ENCODE results near the gene BLID.

Gene BLID

DNA sequence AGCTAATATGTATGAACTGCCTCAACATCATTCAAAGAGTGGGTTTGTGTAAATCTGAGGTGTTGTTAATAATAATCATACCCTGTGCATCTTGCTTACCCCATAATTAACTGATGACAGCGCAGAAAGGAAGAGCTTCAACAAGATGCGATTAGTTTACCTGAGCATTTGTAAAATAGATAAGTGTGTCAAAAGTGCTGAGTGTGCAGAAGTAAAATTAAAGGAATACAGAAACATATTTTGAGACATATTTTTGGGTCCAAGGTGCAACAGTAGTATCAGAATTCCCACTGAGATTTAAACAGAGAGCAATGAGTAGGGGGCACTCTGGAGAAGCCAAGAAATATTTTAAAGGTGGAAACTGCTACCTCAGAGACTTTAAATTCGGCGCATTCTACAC lies 6.1 kb downstream of the BLID start (continued):
- no peak for TF ChIP-seq MZF1 (tag by site-specific recombination; IDR thresholded peaks at IDR 0.05; ENCODE audit: borderline replicate concordance)
- TF ChIP-seq GFI1B (tag by site-specific recombination; IDR thresholded peaks at IDR 0.05) = no peak
- TF ChIP-seq, protein P1, sequence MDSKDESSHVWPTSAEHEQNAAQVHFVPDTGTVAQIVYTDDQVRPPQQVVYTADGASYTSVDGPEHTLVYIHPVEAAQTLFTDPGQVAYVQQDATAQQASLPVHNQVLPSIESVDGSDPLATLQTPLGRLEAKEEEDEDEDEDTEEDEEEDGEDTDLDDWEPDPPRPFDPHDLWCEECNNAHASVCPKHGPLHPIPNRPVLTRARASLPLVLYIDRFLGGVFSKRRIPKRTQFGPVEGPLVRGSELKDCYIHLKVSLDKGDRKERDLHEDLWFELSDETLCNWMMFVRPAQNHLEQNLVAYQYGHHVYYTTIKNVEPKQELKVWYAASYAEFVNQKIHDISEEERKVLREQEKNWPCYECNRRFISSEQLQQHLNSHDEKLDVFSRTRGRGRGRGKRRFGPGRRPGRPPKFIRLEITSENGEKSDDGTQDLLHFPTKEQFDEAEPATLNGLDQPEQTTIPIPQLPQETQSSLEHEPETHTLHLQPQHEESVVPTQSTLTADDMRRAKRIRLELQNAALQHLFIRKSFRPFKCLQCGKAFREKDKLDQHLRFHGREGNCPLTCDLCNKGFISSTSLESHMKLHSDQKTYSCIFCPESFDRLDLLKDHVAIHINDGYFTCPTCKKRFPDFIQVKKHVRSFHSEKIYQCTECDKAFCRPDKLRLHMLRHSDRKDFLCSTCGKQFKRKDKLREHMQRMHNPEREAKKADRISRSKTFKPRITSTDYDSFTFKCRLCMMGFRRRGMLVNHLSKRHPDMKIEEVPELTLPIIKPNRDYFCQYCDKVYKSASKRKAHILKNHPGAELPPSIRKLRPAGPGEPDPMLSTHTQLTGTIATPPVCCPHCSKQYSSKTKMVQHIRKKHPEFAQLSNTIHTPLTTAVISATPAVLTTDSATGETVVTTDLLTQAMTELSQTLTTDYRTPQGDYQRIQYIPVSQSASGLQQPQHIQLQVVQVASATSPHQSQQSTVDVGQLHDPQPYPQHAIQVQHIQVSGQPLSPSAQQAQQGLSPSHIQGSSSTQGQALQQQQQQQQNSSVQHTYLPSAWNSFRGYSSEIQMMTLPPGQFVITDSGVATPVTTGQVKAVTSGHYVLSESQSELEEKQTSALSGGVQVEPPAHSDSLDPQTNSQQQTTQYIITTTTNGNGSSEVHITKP (tag by site-specific recombination; IDR thresholded peaks at IDR 0.05) = no peak
- TF ChIP-seq, protein P2, sequence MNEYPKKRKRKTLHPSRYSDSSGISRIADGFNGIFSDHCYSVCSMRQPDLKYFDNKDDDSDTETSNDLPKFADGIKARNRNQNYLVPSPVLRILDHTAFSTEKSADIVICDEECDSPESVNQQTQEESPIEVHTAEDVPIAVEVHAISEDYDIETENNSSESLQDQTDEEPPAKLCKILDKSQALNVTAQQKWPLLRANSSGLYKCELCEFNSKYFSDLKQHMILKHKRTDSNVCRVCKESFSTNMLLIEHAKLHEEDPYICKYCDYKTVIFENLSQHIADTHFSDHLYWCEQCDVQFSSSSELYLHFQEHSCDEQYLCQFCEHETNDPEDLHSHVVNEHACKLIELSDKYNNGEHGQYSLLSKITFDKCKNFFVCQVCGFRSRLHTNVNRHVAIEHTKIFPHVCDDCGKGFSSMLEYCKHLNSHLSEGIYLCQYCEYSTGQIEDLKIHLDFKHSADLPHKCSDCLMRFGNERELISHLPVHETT (tag by site-specific recombination; IDR thresholded peaks at IDR 0.05) = no peak
- no peak for TF ChIP-seq ZNF350 (tag by site-specific recombination; IDR thresholded peaks at IDR 0.05)

DNA sequence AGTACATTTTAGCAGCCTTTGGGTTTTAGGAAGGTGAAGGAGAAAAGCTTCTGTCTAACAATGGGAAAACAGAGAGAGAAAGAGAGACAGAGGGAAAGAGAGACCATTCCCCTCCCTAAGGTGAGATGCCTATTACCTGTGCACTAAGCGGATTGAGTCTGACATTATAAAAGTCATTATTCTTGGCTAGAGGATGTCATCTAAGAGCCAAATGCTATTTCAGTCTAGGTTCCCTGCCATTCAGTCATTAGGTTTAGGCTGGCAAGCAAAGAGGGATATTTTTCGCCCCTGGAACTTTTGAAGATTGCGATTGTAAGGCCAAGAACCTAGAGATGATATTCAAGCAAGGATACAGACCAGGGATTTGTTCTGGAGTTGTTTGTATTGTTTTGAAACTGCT lies 7.2 kb downstream of the BLID start:
- Histone ChIP-seq H3K27ac (ENCODE audit: extremely low read depth, low read depth, low read length) (no peak overlapping the region), H3K9me3 (ENCODE audit: control insufficient read depth, insufficient read depth, low read depth, low read length) (no peaks in the 10 kb centered on the region), H3K4me3 (ENCODE audit: low read depth, low read length) (no peak overlapping the region), H3K36me3 (ENCODE audit: control insufficient read depth in 2 of 2, insufficient read depth in 1 of 2, low read length in 2 of 2) (no peaks in the 10 kb centered on the region), H3K4me1 (ENCODE audit: control insufficient read depth, insufficient read depth, low read length) (no peaks in the 10 kb centered on the region)
- TF ChIP-seq, protein P3, sequence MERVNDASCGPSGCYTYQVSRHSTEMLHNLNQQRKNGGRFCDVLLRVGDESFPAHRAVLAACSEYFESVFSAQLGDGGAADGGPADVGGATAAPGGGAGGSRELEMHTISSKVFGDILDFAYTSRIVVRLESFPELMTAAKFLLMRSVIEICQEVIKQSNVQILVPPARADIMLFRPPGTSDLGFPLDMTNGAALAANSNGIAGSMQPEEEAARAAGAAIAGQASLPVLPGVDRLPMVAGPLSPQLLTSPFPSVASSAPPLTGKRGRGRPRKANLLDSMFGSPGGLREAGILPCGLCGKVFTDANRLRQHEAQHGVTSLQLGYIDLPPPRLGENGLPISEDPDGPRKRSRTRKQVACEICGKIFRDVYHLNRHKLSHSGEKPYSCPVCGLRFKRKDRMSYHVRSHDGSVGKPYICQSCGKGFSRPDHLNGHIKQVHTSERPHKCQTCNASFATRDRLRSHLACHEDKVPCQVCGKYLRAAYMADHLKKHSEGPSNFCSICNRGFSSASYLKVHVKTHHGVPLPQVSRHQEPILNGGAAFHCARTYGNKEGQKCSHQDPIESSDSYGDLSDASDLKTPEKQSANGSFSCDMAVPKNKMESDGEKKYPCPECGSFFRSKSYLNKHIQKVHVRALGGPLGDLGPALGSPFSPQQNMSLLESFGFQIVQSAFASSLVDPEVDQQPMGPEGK (tag by site-specific recombination; IDR thresholded peaks at IDR 0.05) = no peak
- no peak for TF ChIP-seq ZNF133 (tag by site-specific recombination; IDR thresholded peaks at IDR 0.05)
- TF ChIP-seq, protein P4, sequence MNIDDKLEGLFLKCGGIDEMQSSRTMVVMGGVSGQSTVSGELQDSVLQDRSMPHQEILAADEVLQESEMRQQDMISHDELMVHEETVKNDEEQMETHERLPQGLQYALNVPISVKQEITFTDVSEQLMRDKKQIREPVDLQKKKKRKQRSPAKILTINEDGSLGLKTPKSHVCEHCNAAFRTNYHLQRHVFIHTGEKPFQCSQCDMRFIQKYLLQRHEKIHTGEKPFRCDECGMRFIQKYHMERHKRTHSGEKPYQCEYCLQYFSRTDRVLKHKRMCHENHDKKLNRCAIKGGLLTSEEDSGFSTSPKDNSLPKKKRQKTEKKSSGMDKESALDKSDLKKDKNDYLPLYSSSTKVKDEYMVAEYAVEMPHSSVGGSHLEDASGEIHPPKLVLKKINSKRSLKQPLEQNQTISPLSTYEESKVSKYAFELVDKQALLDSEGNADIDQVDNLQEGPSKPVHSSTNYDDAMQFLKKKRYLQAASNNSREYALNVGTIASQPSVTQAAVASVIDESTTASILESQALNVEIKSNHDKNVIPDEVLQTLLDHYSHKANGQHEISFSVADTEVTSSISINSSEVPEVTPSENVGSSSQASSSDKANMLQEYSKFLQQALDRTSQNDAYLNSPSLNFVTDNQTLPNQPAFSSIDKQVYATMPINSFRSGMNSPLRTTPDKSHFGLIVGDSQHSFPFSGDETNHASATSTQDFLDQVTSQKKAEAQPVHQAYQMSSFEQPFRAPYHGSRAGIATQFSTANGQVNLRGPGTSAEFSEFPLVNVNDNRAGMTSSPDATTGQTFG (tag by site-specific recombination; IDR thresholded peaks at IDR 0.05; ENCODE audit: borderline replicate concordance) = no peak
- TF ChIP-seq ZBTB8A (tag by site-specific recombination; IDR thresholded peaks at IDR 0.05) = no peak
- TF ChIP-seq ZNF138 (tag by site-specific recombination; IDR thresholded peaks at IDR 0.05; ENCODE audit: borderline replicate concordance) = no peak
- ChIA-PET POLR2A (no interaction called here), CTCF (interaction anchor here (0.5 to 3.4 kb wide), 32 partner anchors 7 to 671 kb away, joined by 3 to 64 read pairs (median 4); partner anchors contain the start of gene BLID)

DNA sequence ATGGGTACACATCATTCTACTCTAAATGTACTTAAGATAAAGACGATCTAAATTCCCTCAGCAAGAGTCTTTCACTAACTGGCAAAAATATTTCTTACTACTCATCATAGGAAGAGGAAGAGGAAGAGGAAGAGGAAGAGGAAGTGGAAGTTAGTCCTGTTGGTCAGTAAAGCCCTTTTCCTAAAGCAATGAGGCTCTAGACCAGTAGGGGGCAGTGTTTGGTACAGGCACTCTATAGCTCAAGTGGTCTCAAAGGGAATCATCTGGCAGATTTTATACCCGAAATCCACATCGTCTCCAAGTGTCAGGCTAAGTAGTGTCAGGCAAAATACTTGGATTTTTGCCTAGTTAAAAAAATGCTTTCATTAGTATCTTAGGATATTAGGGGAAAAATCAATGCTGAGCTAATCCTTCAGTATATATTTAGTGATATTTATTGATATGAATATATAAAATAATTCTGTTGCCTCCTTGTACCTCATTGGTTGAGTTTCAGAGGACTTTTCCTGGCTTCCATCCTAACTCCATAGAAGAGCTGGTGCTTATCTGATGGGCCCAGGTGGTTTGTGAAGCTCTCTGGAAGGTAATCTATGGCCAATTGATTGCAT lies 7.7 kb downstream of the BLID start:
- H3K4me1 ChIP-seq (ENCODE audit: control insufficient read depth, insufficient read depth, low read length) = no peaks in the 10 kb centered on the region
- no peak overlapping the region for H3K27ac ChIP-seq (ENCODE audit: extremely low read depth, low read depth, low read length)
- H3K9me3 ChIP-seq (ENCODE audit: control insufficient read depth, insufficient read depth, low read depth, low read length) = no peaks in the 10 kb centered on the region
- ChIA-PET POLR2A (no interaction called here), CTCF (interaction anchor here (0.5 to 3.4 kb wide), 40 partner anchors 8 to 672 kb away, joined by 3 to 64 read pairs (median 5); partner anchors contain the start of gene BLID)
- no peaks in the 10 kb centered on the region for H3K36me3 ChIP-seq (ENCODE audit: control insufficient read depth in 2 of 2, insufficient read depth in 1 of 2, low read length in 2 of 2)
- H3K4me3 ChIP-seq (ENCODE audit: low read depth, low read length) = no peak overlapping the region
- TF ChIP-seq ZNF610 (tag by site-specific recombination; IDR thresholded peaks at IDR 0.05; ENCODE audit: borderline replicate concordance) (no peak), PRDM1 (tag by site-specific recombination; IDR thresholded peaks at IDR 0.05) (no peak), ZNF37A (tag by site-specific recombination; IDR thresholded peaks at IDR 0.05) (no peak), MZF1 (tag by site-specific recombination; IDR thresholded peaks at IDR 0.05; ENCODE audit: borderline replicate concordance) (no peak), ZNF777 (tag by site-specific recombination; IDR thresholded peaks at IDR 0.05; ENCODE audit: borderline replicate concordance) (no peak), ZNF335 (tag by site-specific recombination; conservative IDR thresholded peaks at IDR 0.05) (no peak), WT1 (tag by site-specific recombination; IDR thresholded peaks at IDR 0.05) (no peak)
- TF ChIP-seq, protein P5, sequence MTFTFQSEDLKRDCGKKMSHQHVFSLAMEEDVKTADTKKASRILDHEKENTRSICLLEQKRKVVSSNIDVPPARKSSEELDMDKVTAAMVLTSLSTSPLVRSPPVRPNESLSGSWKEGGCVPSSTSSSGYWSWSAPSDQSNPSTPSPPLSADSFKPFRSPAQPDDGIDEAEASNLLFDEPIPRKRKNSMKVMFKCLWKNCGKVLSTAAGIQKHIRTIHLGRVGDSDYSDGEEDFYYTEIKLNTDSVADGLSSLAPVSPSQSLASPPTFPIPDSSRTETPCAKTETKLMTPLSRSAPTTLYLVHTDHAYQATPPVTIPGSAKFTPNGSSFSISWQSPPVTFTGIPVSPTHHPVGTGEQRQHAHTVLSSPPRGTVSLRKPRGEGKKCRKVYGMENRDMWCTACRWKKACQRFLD (tag by site-specific recombination; IDR thresholded peaks at IDR 0.05) = no peak
- TF ChIP-seq, protein P6, sequence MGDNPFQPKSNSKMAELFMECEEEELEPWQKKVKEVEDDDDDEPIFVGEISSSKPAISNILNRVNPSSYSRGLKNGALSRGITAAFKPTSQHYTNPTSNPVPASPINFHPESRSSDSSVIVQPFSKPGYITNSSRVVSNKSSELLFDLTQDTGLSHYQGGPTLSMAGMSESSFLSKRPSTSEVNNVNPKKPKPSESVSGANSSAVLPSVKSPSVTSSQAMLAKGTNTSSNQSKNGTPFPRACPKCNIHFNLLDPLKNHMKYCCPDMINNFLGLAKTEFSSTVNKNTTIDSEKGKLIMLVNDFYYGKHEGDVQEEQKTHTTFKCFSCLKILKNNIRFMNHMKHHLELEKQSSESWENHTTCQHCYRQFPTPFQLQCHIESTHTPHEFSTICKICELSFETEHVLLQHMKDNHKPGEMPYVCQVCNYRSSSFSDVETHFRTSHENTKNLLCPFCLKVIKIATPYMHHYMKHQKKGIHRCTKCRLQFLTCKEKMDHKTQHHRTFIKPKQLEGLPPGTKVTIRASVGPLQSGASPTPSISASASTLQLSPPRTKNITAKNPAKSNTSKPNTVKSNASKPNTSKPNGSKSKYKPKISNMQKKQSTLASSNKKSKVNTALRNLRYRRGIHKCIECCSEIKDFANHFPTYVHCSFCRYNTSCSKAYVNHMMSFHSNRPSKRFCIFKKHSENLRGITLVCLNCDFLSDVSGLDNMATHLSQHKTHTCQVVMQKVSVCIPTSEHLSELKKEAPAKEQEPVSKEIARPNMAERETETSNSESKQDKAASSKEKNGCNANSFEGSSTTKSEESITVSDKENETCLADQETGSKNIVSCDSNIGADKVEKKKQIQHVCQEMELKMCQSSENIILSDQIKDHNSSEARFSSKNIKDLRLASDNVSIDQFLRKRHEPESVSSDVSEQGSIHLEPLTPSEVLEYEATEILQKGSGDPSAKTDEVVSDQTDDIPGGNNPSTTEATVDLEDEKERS (tag by site-specific recombination; IDR thresholded peaks at IDR 0.05) = no peak
